Measurements from ENCODE around the gene ZNF564. TPM values are rescaled to one million over a fixed set of nuclear protein-coding genes. Genes with fewer than 3 reads are reported as not detected.

ZNF564 gene
- total and polyA plus RNA-seq, 8 donors = 4.7 to 74.1 (median 6.6) TPM

DNA sequence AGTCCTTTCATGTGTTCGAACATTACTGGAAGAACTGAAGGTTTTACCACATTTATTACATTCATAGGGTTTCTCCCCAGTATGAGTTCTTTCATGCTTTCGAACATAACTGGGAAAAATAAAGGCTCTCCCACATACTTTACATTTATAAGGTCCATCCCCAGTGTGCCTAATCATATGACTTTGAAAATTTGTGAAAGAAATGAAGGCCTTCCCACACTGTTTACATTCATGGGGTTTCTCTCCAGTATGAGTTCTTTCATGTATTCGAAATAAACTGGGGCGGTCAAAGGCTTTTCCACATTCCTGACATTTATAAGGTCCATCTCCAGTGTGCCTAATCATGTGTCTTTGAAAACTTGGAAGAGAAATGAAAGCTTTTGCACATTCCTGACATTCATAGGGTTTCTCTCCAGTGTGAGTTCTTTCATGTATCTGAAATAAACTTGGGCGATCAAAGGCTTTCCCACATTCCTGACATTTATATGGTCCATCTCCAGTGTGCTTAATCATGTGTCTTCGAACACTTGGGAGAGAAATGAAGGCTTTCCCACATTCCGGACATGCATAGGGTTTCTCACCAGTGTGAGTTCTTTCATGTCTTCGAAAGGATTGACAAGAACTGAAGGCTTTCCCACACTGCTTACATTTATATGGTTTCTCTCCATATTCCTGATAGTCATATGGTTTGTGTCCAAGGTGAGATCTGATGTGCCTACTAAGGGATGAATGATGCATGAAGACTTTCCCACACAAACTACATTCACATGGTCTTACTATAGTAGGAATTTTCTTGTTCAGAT, 24.0 kb downstream of the ZNF564 start:
- Histone ChIP-seq H3K9me3 (peaks cover 88 to 99% (median 95%) of the 10 kb centered on the region in 4 donors), H3K36me3 (peaks cover 65 to 88% (median 86%) of the 10 kb centered on the region in 4 donors), H3K4me1 (no peaks in the 10 kb centered on the region), H3K4me3 (no peak overlapping the region), H3K27ac (no peak overlapping the region), H3K27me3 (no peaks in the 10 kb centered on the region)
- WGBS, 5 donors = 95 to 98% (median 97%) methylated on average over 8 of the region's 8 CpGs
- intact Hi-C loops (cut with DNase I; ENCODE audit: low total_unique reads) = no loop called here
- no peak for TF ChIP-seq EP300 (IDR thresholded peaks at IDR 0.05)
- no peak for TF ChIP-seq CTCF (IDR thresholded peaks at IDR 0.05)
- TF ChIP-seq POLR2A (IDR thresholded peaks at IDR 0.05) = no peak
- no peak for TF ChIP-seq POLR2AphosphoS5 (IDR thresholded peaks at IDR 0.05)
- peak in 1 of 2 donors; percentile 25 for DNase-seq

GRCh38 chr19:12526542-12526941, 24.7 kb downstream of the ZNF564 start:
- Histone ChIP-seq H3K4me3 (no peak overlapping the region), H3K27me3 (no peaks in the 10 kb centered on the region), H3K4me1 (no peaks in the 10 kb centered on the region), H3K27ac (no peak overlapping the region), H3K36me3 (peaks cover 65 to 87% (median 82%) of the 10 kb centered on the region in 4 donors), H3K9me3 (peaks cover 95 to 100% (median 98%) of the 10 kb centered on the region in 4 donors)
- WGBS, 5 donors = 95 to 99% (median 97%) methylated on average over 4 of the region's 4 CpGs
- intact Hi-C loops (cut with DNase I; ENCODE audit: low total_unique reads) = no loop called here
- TF ChIP-seq CTCF (IDR thresholded peaks at IDR 0.05) (no peak), EP300 (IDR thresholded peaks at IDR 0.05) (no peak), POLR2AphosphoS5 (IDR thresholded peaks at IDR 0.05) (no peak), POLR2A (IDR thresholded peaks at IDR 0.05) (no peak)
- DNase-seq = no peak

DNA sequence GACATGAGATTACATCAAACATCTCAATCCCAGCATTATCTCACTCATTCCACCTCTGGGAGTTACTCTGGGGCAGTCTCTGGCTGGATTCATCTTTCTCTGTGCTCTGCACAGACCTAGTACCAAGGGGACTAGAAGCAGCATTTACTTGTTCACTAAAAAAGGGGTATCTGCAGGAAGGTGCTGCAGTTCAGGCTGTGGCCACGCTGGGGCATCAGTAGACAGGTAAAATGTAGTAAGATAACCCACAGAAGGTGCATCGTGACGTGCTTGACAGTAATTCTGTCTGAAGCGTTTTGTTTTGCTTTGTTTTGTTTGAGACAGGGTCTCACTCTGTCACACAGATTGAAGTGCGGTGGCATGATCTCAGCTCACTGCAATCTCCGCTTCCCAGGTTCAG, 29.3 kb downstream of the ZNF564 start:
- 61 to 75% (median 68%) methylated on average over 6 of the region's 6 CpGs for WGBS, 5 donors
- intact Hi-C loops (cut with DNase I; ENCODE audit: low total_unique reads) = no loop called here

More for the DNA sequence above, 29.3 kb downstream of the ZNF564 start:
- no peak for DNase-seq
- TF ChIP-seq EP300 (IDR thresholded peaks at IDR 0.05) (no peak), POLR2AphosphoS5 (IDR thresholded peaks at IDR 0.05) (no peak), POLR2A (IDR thresholded peaks at IDR 0.05) (no peak), CTCF (IDR thresholded peaks at IDR 0.05) (no peak)
- no peak overlapping the region for H3K4me3 ChIP-seq
- H3K9me3 ChIP-seq = peaks cover 54 to 100% (median 89%) of the 10 kb centered on the region in 4 donors
- no peaks in the 10 kb centered on the region for H3K4me1 ChIP-seq
- peaks cover 26 to 56% (median 37%) of the 10 kb centered on the region in 4 donors for H3K36me3 ChIP-seq
- H3K27ac ChIP-seq = no peak overlapping the region
- H3K27me3 ChIP-seq = no peaks in the 10 kb centered on the region

Data from stomach (tissue), 9 donors.